Effector CD8-positive, alpha-beta T cell (primary cell): Measurements from ENCODE around the gene ATOSB.
A peak's percentile ranks its signal among the peaks of the same experiment; 100 is the strongest.

Source experiments
- DNase-seq: peaks from one replicate; lab custom pipeline; 2025; lab: John Stamatoyannopoulos, UW

ATOSB gene

DNA sequence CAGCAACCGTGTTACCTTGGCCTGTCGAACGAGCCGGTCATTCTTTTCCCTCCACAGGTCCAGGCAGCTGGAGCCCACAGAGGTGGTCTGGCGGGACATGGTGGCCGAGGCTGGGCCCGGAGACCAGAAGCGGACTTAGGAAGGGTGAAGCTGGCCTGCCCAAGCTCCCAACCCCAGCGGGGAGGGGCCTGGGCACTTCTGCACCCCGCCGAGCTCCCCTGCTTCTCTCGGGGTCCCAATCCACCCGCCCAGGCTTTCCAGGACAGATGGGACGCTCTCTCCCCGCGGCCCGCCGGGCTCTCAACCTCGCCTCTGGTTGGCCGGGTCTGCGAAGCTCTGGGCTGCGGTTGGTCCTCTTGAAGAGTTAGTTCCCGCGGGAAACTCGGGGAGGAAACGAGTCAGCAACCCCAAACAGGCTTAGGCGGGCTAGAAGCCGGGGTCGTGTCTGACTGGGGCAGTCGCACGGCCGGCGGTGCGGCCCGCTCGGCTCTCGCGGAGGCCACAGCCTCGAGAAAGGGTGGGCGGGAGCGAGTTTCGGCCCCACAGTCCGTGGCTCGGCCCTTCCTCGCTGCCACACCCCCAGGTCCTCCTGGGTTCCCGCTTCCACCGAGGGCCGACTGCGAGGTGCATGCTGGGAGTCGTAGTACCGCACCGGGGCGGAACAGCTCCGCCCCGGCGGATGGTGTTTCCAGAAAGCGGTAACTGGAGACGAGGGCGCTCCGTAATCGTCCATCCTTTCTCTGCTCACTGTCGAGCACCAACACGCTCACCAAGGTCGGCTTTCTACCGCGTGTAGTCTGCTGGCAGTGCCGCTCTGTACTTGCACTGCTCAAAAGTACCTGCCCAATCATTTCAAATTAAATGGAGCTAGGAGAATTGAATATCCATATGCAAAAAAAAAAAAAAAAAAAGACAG lies 36.0 kb downstream of the ATOSB start, which contains the start of gene FANCG:
FANCG (minus strand) TSS at position 517 of the 916 bp plus-strand sequence; CDS start at position 99, 418 bp downstream.
- DNase-seq = peak; percentile 64

DNA sequence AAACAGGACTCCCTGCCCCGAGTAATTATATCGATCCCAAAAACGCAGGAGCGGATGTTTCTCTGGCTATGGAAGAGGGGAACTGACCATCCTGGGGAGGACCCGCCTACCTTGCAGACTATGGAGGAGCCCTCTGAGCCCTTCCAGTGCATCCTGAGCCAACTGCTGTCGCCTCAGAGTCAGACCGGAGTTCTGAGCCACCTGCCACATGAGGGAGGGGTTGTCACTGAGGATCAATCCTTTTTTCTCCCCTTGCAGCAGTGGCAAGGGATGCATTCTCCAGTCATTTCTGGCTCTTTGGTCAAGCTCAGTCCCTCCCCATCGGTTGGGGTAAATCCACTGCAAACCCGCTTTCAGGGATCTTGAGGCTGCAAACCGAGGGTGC lies 36.6 kb downstream of the ATOSB start:
- no peak for DNase-seq

DNA sequence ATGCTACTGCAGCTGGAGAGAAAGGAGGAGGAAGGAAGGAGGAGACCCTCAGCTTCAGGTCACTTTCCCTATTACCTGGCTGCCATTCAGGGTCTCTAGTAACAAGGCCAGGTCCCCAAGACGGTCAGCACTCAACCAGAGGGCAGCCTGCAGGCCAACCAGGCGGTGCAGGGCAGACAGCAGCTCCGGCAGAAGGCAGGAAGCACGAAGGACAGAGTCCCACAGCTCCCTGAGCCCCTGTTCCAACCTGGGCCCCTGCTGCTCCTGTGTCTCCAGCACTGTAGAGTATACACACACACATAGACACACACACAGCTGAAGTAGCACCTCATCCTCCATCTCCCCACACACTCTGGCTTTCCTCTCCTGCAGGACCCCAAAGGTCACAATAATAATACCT lies 37.6 kb downstream of the ATOSB start:
- no peak for DNase-seq

DNA sequence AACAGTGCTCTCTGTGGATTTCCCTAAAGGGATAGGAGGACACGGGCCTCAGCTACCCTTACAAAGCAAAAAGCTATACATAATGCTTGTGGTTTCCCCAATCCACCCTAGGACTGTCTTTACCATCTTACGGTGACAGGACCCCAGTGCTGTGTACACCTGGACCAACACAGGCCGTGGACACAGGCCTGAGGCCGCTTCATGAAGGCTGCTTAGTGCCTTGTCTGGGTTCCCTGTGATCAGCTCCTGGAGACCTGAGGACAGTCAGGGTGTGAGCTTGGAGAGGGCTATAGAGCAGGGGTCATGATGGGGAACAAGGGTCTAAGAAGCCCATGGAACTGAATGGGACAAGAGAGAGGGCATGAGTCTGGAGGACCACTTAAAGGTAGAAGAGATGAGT lies 38.8 kb downstream of the ATOSB start:
- DNase-seq = no peak

DNA sequence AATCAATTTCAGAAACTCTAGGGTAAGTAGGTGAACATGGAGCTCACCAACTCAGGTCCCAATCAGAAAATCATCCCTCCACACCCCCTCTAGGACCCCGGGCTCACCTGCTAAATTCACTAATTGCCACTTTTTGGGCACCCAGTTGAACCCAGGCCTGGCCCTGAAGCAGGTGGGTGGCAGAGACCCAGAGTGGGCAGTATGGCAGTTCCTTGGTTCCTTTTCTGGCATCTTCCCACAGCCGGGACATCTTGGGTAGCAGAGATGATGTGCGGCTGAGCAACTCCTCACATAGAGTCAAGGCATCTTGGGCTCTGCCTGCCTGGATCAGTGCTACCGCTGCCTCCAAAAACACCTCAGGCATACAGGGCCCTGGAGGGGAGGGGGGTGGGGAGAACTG lies 40.3 kb downstream of the ATOSB start:
- no peak for DNase-seq

DNA sequence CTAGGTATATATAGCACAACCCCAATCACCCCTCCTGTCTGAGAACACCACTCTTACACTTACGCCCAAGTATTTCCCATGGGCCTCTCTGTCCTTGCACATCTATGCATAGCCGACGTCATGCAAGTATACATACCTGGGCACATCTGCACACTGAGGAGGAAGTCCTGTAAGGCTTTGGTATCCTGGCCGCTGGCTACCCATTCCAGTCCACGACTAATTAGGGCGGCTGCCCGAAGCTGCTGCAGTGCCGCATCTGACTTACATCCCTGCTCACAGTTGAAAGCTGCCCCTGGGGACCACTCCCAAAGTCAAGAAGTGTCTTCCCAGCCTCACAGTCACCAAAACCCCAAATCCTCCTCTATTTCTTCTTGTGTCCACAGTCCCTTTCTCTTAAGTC lies 40.9 kb downstream of the ATOSB start:
- no peak for DNase-seq

DNA sequence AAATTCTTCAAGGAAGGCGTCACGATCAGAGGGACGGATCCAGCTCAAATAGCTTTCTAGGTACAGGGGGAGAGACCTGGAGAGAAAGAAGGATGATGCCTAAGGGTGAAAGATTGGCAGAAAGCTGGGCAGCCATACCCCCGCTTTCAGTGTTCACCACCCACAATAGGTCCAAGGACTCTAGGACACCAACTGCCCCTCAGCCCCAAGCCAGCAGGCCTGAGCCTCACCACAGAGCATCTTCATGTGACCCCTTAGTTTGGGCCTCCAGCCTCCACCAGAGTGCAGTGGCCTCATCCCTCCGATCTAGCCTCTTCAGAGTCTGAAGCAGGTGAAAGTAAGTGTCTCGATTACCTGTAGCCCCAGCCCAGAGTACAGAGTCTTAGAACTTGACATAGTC lies 41.5 kb downstream of the ATOSB start:
- DNase-seq = no peak

DNA sequence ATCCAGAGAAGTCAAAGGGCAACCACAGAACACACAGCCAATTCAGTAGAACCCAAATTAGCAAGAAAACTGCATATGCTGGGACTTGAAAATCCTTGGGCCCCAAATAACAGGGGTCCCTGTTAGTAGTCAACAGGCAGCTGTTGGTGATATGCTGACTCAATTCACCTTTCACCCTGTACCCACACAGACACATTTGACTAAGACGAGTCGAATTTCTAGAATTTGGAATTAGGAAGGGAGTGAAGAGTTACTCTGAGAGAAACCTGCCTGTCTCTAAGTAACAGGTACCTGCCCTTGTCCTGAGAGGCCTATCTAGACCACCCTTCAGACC lies 42.4 kb downstream of the ATOSB start:
- no peak for DNase-seq

DNA sequence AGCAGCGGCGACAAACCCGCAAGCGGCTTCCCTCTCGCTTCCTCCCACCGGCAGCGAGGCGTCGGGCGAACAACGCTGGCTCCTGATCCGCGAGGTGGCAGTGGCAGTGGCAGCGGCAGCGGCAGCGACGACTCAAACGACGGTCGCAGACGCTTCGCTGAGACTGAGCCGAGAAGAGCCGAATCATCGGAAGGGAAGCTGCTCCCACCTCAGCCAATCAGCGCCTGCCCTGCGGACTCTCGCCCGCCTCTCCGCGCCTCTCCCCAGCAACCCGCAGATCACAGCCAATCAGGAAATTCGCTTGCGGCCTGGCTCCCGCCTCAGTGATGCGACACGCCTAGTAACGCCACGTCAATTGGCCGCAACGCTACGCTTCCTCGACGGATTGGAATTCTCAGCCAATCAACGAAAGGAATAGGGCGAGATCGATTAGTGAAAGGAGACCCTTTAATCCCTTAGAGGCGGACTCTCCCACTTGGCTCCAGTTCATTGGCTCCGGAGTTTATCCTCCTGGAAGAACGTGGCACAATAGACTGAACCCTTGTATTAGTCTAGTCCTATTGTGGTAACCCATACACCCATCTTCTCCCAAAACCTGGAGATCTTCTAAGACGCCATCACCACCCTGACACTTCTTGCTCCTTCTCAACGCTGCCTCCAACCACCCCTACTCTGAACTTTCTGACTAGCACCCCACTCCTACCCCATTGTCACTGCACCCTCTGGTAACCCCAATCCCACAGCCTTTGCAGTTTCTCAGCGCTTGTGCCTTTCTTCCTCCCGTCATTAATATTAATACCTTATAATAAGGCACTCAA lies 43.0 kb downstream of the ATOSB start, which contains the start of gene VCP:
VCP (minus strand) TSS at position 165 of the 818 bp plus-strand sequence. CDS start 272 bp downstream, outside the sequence.
- peak; percentile 95 for DNase-seq

DNA sequence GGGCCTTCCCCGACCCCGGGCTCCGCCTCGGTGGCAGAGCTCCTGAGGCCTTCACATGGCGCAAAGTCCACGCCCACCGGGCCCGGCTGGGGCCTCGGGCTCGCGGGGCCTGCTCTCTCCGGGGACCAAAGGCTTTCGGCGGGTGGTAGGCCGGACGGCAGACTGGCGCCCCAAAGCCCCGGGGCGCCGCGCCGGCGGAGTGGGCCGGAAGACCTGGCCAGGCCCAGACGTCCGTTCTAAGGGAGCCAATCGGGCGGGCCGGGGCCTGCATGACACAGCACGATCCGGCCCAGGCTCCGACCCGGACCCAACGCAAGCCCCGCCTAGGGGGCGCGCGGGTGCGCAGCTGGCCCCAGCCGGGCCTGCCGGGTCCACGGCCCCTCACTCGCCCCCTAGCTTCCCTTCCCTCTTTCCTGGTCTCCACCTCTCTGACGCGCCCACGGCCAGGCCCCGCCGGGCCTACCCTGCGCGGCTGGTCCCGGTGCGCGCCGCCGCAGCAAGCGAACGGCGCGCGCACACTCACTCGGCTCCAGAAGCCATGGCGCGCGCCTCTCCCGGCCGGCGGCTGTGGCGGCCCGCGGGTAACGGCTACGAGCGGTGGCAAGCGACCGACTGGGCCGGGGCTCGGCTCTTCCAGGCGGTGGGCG lies 43.7 kb downstream of the ATOSB start:
- peak; percentile 70 for DNase-seq

DNA sequence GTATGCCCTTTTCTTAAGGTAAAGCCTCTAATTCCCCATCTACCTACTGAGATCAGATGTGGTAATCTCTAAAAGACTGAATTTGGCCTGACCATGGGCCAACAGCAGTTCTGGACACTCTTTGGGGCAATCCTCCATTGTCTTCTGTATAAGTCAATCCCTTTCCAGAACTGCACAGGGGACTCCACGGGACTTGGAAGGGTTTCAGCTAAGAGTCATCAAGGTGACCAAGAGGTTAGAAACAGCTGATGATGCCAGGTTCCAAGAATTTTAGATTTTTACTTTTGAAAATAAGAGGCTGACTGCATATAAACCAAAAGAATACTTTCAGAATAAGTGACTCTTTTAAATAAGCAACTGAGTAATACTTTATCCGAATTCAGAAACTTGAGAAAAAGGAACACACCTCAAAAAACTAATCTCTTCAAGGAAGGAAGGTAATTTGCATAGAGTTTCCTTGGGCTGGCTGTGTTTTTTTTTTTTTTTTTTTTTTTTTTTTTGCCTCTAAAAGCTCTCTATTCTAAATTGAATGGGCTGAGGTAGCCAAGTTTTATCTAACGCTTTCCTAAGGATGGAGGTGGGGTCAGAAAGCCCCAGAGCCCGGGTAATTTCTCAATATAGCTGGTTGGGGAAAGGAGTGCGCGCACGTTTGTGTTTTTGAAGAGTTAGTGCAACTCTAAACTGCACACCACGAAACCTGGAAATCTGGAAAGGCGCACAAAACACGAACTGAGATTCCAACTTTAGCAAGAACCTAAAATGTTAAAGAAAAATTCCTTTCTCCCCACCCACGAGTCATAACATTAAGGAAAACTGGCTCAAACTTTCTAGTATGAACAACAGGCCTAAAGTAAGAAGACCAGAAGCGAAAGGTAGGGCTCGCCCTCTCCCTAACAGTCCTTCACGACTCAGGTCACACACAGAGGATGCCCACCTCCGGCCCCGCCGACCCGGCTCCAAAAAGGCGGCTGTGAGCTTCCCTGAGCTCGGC lies 44.5 kb downstream of the ATOSB start:
- no peak for DNase-seq

DNA sequence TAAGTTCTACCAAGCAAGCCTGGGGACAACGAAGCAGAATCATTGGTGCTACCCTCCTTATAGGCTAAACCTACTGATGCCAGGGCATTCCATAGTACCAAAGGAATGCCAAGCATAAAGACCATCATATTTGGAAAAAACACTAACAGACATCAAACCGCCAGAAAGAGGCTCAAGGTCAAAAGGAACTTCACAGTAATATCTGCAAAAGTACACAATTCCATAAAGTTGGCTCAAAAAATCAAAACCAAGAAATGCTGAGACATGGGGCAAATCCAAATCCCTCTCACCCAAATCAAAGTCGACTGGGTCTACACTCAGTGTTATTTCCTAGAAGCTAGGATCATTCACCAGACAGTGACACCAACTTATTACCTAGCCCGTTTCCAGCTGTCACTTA lies 46.6 kb downstream of the ATOSB start:
- DNase-seq = no peak

DNA sequence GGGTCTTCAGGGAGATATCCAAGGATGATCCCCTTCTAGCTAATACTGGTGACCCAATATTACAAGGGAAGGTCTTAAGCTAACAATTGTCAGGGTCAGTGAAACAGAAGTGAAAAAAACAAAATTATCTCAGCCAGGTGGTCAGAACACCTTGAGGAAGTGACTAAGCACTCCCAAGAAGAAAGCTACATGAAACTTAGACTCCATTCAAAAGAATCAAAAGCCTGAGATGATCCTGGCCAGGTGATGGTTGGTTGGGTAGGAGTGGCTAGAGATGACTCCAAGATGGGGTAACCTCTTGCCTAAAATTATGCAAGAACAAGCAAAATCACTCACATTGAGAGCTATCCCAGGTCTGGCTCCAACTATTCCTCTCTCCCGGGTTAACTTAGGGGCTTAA lies 48.6 kb downstream of the ATOSB start:
- DNase-seq = no peak

DNA sequence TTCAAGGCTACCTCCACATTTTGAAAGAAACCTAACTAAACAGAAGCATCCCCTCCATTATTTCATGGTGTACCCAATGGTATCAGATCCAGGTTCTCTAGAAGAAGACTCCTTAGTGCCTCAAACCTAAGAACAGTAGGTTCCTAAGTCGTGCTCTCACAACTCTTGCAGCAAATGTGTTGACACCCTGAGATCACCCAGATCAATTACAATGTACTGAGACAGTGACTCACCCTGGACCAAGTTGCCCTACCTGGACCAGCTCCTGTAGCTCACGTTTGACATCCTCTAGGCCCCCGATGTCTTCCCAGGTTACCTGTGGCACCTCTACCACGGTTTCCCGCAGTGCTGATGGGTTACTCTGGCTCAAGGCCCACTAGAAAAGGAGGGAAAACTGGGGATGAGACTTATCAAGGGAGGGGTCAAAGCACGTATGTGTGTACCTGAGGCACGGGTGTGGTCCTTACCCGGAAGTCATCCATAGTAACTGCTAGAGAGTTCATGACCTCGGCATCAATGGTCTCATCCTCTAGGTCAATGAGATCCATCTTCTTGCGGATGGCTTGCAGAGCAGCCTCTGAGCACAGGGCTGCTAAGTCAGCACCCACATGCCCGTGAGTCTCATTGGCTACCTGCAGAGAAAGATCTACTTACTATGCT lies 55.0 kb downstream of the ATOSB start:
- no peak for DNase-seq

DNA sequence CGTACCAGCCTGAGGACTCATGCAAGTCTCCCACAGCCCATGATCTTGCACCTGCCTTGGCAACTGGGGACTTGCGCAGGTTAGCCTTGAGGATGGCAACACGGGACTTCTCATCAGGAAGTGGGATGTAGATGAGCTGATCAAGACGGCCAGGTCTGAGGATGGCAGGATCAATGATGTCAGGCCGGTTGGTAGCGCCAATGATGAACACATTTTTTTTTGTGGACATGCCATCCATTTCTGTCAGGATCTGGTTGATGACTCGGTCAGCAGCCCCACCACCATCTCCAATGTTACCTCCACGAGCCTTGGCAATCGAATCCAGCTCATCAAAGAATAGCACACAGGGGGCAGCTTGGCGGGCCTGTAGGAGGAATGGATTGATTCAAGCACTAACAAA lies 56.2 kb downstream of the ATOSB start:
- DNase-seq = no peak

DNA sequence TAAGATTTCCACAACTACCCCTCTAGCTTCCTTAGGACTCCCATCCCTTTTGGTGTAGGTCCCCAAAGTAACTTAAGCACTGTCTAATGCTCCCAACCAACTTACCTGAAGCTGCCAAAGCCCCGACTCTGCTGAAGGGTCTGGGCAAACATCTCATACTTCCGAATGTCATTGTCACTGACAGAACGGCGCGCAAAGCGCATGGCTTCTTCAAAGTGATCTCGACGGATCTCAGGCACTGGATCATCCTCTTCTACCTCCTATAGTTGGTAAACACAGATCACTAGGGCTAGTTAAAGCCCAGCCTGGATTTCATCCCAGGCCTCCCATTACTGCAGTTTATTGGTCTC lies 58.4 kb downstream of the ATOSB start:
- no peak for DNase-seq

DNA sequence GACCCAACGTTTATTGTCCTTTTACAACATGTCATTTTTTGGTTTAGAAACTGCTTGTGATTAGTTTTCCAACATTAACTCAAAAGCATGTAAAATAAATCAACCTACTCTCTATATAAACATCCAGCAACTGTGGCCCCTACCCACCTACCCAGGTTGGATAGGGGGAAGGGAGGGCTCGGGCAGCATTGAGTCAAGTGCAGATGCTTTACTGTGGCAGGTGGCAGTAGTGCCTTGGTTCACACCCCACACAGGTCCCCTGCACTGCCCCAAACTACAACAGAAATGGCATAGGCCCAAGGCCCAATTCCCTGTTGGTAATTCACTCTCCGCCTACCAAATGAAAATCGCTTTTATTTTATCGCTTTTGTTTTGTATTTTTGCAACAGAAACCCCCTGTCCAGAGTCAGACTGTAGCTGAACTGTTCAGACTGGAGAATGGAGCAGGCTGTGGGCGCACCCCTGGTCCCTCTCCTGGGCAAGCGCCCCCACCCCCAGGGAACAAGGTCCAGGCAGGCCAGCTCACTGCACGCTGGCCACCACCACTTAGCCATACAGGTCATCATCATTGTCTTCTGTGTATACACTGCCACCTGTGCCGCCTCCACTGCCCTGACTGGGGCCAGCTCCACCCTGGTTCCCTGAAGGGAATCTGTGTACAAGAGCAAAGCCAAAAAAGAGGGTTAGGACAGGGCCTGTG lies 58.9 kb downstream of the ATOSB start:
- DNase-seq = no peak

DNA sequence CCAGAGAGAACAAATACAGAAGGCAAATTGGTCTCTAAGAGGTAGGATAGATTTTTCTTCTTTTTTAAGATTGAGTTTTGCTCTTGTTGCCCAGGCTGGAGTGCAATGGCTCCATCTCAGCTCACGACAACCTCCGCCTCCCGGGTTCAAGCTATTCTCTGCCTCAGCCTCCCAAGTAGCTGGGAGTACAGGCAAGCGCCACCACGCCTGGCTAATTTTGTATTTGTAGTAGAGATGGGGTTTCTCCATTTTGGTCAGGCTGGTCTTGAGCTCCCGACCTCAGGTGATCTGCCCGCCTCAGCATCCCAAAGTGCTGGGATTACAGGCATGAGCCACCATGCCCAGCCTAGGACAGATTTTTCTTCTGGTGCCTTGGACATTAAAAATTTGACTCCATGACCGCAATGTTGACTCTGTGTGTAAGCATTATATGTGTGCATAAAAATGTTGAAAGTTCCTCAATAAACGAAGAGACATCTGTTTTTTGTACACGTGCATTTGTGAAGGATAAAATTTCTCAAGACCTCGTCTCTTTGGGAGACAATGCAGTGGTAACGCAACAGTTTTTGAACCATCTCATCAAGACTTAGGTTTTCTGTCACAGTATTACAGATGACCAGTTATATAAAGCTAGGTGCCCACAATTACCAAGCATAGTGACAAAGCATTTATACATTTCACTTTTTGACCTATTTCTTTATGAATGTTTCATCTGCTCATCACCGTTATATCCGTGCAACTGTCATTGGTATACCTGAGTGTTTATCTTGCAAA lies 60.6 kb downstream of the ATOSB start:
- DNase-seq = no peak

DNA sequence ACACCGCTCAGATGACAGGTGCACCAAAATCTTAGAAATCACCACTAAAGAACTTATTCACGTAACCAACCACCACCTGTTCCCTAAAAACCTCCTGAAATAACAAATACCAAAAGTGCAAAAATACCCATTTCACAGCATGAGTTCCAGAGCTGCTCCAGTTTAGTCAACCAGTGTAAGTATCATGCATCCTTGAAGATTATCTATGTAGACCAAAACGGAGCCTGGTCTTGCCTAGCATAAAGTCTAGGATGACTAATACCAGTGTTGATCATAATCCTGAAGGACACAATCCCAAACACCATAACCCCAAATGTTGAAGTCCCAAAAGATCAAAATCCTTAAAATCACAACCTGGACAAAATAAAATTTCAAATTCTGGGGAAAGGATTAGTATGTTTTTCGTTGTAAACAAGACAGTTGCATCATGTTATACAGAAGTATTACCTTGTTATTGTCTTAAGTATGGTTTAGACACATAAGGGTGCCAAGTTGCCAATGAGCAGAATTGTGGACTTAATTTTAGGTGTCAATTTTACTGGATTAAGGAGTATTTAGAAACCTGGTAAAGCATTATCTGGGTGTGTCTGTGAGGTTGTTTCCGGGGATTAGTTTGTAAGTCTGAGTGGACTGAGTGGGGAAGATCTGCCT lies 61.4 kb downstream of the ATOSB start:
- DNase-seq = no peak
